Activated T-cell treated with anti-CD3 and anti-CD28 coated beads for 48 hours (primary cell): ENCODE results near the gene CD70.
"Not testable (repeated sequence)": the region's sequence is repeated elsewhere in the genome, so short reads cannot be mapped to it uniquely, and the experiment has no call there.

Source experiments
- DNase-seq: peaks from one replicate; pipeline ENCODE4 v3.0.0-alpha.2; 2020; ENCODE audit warnings: low read depth

CD70 gene

GRCh38 chr19:6570764-6571163 lies 20.2 kb downstream of the CD70 start:
- DNase-seq: no peak

GRCh38 chr19:6568816-6569215 lies 22.1 kb downstream of the CD70 start:
- no peak for DNase-seq

- no peak for DNase-seq
Observed at GRCh38 chr19:6568010-6568526, 22.9 kb downstream of the CD70 start.

GRCh38 chr19:6566727-6567126 lies 24.2 kb downstream of the CD70 start:
- DNase-seq: not testable (repeated sequence)

GRCh38 chr19:6564393-6564792 lies 26.6 kb downstream of the CD70 start:
- no peak for DNase-seq

GRCh38 chr19:6562437-6562836 lies 28.5 kb downstream of the CD70 start:
- DNase-seq: not testable (repeated sequence)

- no peak for DNase-seq
Observed at GRCh38 chr19:6556480-6557195, 34.3 kb downstream of the CD70 start.

- no peak for DNase-seq
Observed at GRCh38 chr19:6556043-6556449, 34.9 kb downstream of the CD70 start.

- DNase-seq: peak; percentile 70
Observed at GRCh38 chr19:6551607-6552450, 39.1 kb downstream of the CD70 start.

GRCh38 chr19:6551091-6551490 lies 39.9 kb downstream of the CD70 start:
- no peak for DNase-seq

GRCh38 chr19:6550679-6551078 lies 40.3 kb downstream of the CD70 start:
- not testable (repeated sequence) for DNase-seq

GRCh38 chr19:6543866-6544347 lies 47.0 kb downstream of the CD70 start:
- no peak for DNase-seq

- DNase-seq: no peak
Observed at GRCh38 chr19:6540918-6541689, 49.8 kb downstream of the CD70 start.

- no peak for DNase-seq
Observed at GRCh38 chr19:6539514-6539913, 51.4 kb downstream of the CD70 start.
